NCI-H2196 (cell line): ENCODE measurements around the gene VTI1B.
"Not testable (repeated sequence)": the region's sequence is repeated elsewhere in the genome, so short reads cannot be mapped to it uniquely, and the experiment has no call there.

Source experiments
- DNase-seq: peaks from one replicate; lab custom pipeline; 2025; ENCODE audit not compliant: unreplicated experiment; lab: John Stamatoyannopoulos, UW

The VTI1B gene, protein sequence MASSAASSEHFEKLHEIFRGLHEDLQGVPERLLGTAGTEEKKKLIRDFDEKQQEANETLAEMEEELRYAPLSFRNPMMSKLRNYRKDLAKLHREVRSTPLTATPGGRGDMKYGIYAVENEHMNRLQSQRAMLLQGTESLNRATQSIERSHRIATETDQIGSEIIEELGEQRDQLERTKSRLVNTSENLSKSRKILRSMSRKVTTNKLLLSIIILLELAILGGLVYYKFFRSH

DNA sequence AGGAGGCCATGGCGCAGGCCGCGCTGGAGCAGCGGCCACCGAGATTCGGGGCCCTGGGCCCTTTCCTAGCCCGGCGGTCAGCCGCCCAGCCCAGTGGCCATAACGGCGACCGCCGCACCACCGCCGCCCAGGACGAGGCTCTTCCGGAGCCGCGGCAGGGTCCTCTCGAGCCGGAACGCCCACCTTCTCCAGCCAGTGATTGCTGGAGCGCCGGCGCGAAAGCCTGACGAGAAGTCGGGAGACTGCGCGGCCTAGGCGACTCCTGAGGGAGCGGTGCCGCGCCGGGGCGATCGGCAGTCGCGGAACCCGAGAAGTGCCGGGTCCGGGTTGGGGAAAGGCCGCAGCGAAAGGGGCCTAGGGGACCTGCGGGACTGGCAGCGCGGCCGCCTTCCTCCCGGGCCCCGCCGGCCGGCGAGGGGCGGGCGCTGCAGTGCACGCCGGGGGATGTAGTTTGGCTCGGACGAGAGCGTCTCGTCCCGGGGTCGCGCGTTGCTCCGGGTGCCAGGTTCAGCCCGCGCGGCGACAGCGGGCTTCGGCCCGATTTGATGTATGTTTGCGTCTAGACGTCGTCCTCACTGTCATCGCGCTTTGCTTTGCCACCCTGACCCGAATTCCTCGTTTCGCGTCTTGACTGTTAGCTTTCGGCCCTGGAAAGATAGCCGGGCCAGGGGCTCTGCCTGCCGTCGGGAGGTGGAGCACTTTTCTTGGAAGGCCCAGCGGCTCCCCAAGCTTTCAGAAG, at the start of gene VTI1B:
Gene VTI1B, minus strand, starts transcription at position 153 of the 739 bp plus-strand sequence. Its CDS starts 143 bp downstream, at position 10.
- DNase-seq = peak; percentile 72

DNA sequence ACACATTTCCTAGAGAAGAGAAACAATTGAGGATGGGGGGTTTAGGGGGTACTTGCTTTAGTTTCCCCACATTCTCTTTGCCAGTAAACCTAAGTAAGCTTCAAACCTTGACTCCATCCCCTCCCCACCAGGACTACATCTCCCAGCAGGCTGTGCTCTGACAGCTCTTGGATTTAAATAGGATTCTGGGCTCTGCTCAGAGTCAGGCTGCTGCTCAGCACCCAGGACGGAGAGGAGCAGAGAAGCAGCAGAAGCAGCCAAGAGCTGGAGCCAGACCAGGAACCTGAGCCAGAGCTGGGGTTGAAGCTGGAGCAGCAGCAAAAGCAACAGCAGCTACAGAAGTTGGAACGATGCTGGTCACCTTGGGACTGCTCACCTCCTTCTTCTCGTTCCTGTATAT, 47.9 kb upstream of the VTI1B start:
- no peak for DNase-seq

DNA sequence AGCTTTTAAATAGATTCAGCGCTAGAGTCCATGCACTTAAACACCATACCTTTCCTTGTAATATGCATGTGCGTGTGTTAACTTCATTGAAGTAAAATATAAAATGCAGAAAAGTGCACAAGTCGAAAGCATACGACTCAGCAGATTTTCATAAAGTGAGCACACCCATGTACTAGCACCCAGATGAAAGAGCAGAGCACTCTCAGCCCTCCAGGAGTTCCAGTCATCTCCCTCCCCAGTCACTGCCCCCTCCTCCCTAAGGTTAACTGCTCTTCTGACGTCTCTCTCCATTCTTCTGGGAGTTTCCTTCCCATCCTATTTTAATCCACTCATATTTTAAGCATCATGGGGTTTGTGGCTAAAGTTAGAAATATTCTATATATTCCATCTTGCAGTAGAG, 47.4 kb upstream of the VTI1B start:
- no peak for DNase-seq

DNA sequence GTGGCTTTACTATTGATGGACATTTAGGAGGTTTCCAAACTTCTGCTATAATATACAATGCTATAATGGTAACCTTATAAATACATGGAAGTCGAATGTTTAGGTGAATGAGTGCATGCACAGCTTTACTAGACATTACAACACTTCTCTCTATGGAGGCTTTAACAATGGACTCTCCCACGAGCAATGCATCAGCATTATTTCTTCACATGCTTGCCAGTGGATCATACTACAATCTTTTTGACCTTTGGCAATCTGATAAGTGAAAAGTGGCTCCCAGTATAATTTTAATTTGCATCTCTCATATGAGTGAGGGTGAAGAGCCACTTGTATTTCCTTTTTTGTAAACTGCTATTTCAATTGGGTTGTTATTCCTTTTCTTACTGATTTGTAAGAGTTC, 45.4 kb upstream of the VTI1B start:
- DNase-seq = no peak

DNA sequence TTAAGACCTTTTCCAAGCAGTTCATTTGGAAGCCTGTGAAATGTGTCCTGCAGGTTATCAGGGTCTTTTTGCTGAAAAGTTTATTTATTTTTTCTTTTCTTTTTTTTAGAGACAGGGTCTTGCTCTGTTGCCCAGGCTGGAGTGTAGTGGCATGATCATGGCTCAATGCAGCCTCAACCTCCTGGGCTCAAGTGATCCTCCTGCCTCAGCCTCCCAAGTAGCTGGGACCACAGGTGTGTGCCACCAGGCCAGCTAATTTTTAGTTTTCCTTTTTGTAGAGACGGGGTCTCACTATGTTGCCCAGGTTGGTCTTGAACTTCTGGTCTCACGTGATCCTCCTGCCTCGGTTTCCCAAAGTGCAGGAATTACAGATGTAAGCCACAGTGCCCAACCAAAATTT, 45.0 kb upstream of the VTI1B start:
- not testable (repeated sequence) for DNase-seq

DNA sequence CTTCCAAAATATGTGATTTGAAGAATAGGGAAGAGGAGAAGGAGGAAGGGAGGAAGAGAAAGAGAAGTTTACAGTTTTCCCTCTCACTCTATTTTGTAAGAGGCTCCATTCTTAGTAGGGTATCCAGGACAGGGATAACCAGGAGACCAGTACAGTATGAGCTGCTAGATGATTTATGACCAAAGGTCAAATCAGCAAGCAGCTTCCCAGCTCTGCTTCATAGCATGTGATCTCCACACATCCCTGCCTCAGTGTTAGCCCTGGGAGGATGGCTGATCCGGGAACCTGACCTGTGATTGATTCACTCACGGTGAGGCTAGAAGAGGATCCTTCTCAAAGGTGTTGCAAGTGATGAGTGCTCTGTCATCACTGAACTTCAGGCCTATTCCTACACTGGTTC, 43.8 kb upstream of the VTI1B start:
- DNase-seq = no peak

DNA sequence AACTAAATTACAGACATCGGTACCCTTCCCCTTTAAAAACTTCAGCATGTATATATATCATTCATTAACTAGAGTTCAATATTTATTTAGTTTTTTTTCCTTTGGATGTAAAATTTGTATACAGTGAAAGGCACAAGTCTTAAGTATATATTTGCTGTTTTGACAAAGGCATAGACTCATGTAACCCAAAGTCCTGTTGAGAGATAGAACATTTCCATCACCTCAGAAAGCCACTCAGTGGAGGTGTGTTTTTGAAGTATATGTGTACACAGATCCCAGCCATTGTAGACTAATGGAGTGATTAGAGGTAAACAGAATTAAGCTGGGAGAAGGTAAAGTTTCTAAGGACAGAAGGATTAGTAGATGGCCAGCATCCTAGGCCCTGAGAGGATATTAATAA, 42.6 kb upstream of the VTI1B start:
- DNase-seq = no peak

DNA sequence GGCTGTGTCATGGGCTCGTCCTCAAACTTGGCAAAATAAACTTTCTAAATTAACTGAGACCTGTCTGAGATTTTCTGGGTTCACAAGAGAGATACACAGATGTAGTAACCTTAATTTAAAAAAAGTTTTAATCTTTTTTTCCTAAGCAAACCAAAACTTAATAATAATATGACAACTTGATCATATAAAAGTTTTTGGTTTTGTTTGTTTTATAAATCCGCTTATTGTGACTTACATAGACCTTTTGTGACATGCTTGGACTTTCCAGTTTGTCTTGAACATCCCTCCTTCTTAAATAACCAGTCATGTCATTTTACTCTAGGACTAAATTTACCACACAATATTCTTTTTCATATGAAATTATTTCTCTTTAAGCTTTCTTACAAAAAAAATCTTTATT, 35.8 kb upstream of the VTI1B start:
- no peak for DNase-seq

DNA sequence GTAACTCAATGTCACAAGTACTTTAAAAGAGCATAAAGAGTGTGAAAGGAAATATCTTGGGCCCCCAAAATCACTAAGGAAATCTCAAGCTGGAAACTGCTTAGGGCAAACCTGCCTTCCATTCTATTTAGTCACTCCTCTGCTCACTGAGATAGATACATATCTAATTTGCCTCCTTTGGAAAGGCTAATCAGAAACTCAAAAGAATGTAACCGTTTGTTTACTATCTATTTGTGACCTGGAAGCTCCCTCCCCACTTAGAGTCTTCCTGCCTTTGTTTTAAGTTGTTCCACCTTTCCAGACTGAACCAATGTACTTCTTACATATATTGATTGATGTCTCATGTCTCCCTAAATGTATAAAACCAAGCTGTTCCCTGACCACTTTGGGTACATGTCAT, 35.4 kb upstream of the VTI1B start:
- not testable (repeated sequence) for DNase-seq

DNA sequence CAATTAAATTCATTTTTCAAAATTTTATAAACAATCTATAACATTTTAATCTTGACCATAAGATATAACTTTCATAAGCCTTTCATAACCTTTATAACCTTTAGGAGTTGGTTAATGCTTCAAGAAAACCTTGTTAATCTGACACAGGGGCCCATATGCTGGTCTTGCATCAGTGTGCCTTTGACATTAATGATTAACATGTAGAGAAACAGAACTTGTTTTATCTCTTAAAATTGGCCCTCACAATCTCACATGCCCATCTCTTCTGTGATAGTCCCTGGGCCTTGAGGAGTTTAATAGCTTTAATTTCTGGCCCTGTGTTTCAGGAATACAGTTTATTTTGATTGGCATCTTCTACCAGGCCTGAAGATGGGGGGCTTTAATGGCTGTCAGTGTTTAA, 34.9 kb upstream of the VTI1B start:
- not testable (repeated sequence) for DNase-seq

DNA sequence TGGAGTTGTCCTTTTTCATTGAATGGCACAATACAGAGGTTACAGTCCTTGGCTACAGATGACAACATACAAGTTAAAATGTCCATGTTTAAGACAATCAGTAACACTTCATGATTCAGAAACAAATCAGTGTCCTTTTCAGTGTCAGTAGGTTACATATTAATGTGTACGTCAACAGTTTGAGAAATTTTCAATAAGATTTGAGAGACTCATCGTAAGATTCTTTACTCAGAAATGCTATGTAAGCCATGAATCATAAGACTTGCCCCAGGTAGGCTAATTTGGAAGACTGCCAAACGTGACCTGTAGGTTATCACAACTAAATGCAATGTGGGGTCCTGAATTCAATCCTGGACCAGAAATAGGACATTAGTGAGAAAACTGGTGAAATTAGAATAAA, 30.8 kb upstream of the VTI1B start:
- DNase-seq = no peak

DNA sequence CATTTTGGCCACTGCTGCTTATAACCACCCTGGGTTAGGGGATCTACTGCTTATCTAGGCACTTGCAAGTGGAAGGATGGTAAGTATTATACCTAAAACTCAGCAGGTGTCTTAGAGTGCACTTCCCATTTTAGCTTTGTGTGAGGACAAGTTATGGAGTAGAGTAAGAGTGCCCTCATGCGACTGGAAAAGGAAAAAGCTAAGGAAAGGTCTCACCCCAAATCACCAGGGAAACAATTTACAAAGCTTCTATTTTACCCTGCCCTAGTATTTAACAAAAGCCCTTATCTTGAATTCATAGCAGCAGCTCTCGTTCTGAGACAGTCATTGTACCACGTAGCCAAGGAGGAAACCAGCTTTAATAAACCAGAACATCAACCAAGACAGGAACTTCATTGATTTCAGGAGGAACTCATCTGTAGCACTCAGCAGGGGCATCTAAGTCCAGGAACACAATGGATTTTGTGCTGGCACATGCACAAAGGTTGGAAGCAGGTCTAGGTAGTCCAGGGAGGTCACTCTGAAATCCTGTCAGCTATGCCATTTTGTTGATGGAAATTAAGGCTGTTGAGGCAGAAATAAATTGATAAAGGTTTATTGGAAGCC, 30.2 kb upstream of the VTI1B start:
- DNase-seq = peak; percentile 64

DNA sequence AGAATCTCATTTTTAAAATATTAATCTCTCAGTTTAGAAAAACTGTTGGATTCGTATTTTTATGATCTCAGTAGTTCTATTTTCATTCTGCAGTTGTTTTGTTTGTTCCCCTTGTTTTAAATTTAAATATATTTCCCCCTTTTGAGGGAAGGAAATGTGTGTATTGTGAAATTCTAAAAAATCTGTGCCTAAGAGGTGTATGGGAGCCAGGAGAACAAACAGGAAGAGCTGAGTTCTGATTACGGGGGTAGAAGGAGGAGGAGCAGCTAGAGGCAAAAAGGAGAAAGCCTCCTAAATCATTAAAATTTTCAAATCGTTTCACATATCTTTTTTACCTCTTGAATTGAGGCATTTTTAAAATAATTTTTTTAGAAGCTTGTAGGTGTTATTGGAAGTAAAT, 29.6 kb upstream of the VTI1B start:
- no peak for DNase-seq

DNA sequence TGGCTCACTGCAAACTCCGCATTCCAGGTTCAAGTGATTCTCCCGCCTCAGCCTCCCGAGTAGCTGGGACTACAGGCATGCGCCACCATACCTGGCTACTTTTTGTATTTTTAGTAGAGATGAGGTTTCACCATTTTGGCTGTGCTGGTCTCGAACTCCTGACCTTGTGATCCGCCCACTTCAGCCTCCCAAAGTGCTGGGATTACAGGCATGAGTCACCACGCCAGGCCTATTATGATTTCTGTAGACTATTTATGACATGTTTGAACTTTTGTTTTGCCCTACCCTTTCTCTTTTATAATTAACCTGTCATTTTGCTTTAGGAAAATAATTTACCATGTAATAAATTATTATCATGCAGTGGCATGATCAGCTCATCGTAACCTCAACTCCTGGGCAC, 27.1 kb upstream of the VTI1B start, which contains the start of gene RDH12:
Gene RDH12, plus strand, starts transcription at position 395 of the 400 bp plus-strand sequence. CDS start 20,757 bp downstream, outside the sequence.
- DNase-seq = not testable (repeated sequence)

DNA sequence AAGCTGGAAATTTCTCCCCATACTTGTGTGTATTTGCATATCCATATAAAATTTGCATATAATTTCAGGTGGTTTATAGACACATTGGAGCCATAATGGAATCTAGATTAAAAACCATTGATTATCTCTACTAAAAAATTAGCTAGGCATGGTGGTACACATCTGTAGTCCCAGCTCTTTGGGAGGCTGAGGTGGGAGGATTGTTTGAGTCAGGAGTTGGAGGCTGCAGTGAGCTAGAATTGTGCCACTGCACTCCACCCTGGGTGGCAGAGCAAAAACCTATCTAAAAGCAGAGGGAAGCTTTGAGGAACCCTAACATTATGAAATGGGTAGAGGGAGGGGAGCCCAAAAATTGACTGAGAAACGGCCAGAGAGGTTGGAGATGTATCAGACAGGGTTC, 23.7 kb upstream of the VTI1B start:
- DNase-seq = no peak

DNA sequence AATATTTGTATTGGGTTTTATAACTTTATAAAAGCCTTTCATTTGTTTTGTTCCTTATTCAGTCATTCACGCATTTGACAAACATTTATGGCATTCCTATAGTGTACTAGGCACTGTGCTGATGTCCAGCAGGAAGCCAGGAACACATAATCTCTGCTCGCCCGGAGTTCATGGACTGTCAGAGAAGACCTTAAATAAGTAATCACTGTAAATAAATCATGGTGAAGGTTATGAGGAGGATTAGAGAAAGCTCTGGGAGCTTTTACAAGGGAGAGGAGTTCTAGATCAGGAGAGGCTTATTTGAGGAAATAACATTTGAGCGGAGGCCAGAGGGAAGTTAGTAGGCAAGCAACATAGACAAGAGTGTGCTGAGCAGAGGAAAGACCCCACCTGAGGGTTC, 22.6 kb upstream of the VTI1B start:
- no peak for DNase-seq

DNA sequence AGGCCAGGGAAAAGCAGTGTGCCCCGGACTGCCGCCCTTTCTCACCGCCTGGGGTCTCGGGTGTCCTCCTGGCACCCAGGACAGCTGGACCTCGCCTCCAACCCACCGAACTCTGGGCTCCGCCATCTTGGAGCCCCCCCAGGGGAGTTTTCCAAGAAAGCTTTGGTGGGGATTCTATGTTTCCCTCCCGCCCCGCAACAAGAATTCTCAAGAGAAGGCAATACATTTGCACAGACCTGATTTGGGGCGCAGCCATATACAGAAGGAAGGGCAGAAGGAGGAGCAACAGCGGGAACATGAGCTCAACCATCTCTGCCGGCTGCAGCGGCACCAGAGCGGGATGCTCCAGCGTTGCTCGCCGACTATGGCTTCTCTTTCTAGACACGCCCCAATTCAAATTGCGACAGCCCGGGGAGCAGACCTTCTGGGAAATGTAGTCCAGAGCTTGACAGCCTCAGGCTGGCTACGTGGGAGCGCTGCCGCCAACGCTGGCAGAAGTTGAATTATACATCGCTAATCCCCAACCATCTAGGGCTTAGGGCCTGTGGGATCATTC, 21.0 kb upstream of the VTI1B start, which contains the start of gene RDH11:
Gene RDH11, minus strand, starts transcription at position 371 of the 556 bp plus-strand sequence. Its CDS starts 61 bp downstream, at position 310.
- DNase-seq = peak; percentile 94

DNA sequence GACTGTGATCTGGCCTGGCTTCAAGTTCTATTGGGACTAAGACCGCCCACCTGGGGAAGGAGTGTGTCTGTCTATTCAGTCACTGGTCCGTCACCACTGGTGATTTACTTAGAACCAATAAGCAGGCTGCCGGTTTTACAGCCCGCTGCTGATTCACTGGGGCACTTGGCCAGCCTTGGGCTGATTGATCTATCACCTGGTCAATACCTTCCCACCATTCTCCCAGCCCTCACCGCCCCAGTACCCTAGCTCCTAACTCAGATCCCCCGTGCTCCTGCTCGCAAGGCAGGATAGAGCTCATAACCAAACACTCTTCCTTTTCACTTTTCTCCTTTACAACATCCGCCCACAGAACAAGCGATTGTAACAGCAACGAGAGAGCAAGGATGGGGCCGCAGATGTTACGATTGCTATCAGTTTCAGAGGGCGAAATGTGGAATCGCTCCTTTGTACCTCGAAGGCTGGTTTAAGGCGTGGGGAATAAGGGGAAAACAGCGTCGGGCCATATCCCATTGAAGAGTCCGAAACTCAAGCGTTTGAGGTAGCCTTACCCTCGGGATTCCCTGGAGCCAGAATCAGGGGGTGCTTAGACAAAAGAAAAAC, 20.5 kb upstream of the VTI1B start:
- DNase-seq = peak; percentile 90

DNA sequence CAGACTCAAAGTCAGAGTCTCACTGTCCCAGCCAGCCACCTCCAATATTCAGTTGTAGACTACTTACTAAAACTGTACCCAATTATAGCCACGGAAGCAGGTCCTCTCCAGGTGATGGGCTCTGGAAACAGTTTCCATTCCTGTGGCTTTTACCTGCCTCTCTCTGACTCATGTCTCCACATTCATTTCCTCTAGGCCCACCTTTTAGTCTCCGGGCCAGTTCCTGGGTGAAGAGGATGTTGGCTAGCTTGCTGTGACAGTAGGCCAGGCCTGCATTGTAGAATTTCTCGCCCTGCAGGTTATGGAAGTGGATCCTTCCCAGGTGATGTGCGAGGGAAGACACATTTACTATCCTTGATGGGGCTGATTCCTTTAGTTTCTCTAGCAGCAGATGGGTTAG, 15.6 kb upstream of the VTI1B start:
- no peak for DNase-seq

DNA sequence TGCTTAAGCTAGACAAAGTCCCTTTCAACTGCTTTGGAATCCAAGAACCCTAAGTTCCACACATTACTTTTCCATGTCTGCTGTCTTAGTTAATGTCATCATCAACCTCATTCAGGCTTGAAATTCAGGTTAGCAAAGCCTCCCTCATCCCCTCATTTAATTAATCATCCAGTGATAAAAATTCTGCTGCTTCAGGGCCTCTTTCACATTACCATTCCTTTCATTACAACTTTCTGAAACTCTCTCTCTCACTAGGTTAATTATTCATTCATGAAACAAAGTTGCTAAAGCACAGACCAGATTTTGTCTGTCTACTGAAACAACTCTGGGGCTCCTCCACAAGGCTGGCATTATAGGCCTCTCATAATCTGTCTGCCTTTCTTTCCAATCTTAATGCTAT, 9.4 kb upstream of the VTI1B start:
- DNase-seq = no peak

DNA sequence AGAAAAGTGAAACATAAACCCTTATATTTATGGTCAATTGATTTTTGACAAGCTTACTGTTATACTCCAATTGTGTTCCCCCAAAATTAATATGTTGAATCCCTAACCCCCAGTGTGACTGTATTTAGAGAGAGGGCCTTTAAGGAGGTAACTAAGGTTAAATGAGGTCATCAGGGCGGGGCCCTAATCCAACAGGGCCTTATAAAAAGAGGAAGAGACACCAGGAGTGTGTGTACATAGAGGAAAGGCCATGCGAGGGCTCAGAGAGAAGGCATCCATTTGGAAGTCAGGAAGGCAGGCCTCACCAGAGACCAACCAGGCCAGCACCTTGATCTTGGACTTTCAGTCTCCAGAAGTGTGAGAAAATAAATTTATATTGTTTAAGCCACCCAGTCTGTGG, 6.5 kb upstream of the VTI1B start:
- DNase-seq = no peak
